SIG-M5 treated with dmso at 0.1 percent for 504 hours (cell line): ENCODE measurements around the gene LSM12.

Experiments
- DNase-seq: peaks from one replicate; lab custom pipeline; 2025; ENCODE audit not compliant: unreplicated experiment; lab: John Stamatoyannopoulos, UW

LSM12 gene

GRCh38 chr17:44095647-44096496 lies 29.4 kb upstream of the LSM12 start:
- DNase-seq = peak; percentile 89

- DNase-seq = no peak
These were observed 28.8 kb upstream of the LSM12 start for GRCh38 chr17:44095388-44095646.

GRCh38 chr17:44094701-44095387 lies 28.4 kb upstream of the LSM12 start:
- no peak for DNase-seq

GRCh38 chr17:44093231-44093900 lies 26.9 kb upstream of the LSM12 start:
- no peak for DNase-seq

- DNase-seq = no peak
These were observed 25.6 kb upstream of the LSM12 start for GRCh38 chr17:44092051-44092450.

- no peak for DNase-seq
These were observed 24.9 kb upstream of the LSM12 start for GRCh38 chr17:44091200-44091997.

GRCh38 chr17:44088254-44088653 lies 21.8 kb upstream of the LSM12 start:
- DNase-seq = no peak

GRCh38 chr17:44087319-44087718 lies 20.8 kb upstream of the LSM12 start:
- no peak for DNase-seq

- DNase-seq = peak; percentile 73
These were observed 20.2 kb upstream of the LSM12 start for GRCh38 chr17:44086364-44087311.

GRCh38 chr17:44085908-44086307 lies 19.4 kb upstream of the LSM12 start:
- no peak for DNase-seq

- no peak for DNase-seq
These were observed 18.4 kb upstream of the LSM12 start for GRCh38 chr17:44084921-44085320.

- no peak for DNase-seq
These were observed 17.7 kb upstream of the LSM12 start for GRCh38 chr17:44084131-44084538.

GRCh38 chr17:44083250-44083849 lies 16.9 kb upstream of the LSM12 start:
- DNase-seq = no peak

- DNase-seq = no peak
These were observed 15.9 kb upstream of the LSM12 start for GRCh38 chr17:44082256-44082927.

- DNase-seq = no peak
These were observed 15.2 kb upstream of the LSM12 start for GRCh38 chr17:44081681-44082080.

- DNase-seq = peak; percentile 90
These were observed 13.7 kb upstream of the LSM12 start for GRCh38 chr17:44079877-44080821.

GRCh38 chr17:44078412-44078811 lies 11.9 kb upstream of the LSM12 start:
- no peak for DNase-seq

- peak; percentile 83 for DNase-seq
These were observed 11.1 kb upstream of the LSM12 start for GRCh38 chr17:44077595-44077909.
